Keratinocyte (primary cell): ENCODE results near the gene CDH8.

Experiments used
- CTCF ChIP-seq, 3 experiments: IDR thresholded peaks in 1 of 3; conservative IDR thresholded peaks in 1 of 3; optimal IDR thresholded peaks in 1 of 3; 2 replicates in 2 of 3; 3 replicates in 1 of 3; pipeline versions ENCODE3 to v1.5.1; 2011; ENCODE audit warnings: low read length in 3 of 3, mild to moderate bottlenecking in 3 of 3, moderate library complexity in 2 of 3, control low read depth in 1 of 3, inconsistent platforms in 1 of 3; ENCODE audit not compliant: insufficient read depth in 2 of 3; ENCODE audit errors: extremely low read depth in 1 of 3
- EZH2 ChIP-seq: IDR thresholded peaks from one replicate; pipeline ENCODE4 v1.6.1; 2012; ENCODE audit warnings: inconsistent platforms, mild to moderate bottlenecking, low read length, moderate library complexity

DNA sequence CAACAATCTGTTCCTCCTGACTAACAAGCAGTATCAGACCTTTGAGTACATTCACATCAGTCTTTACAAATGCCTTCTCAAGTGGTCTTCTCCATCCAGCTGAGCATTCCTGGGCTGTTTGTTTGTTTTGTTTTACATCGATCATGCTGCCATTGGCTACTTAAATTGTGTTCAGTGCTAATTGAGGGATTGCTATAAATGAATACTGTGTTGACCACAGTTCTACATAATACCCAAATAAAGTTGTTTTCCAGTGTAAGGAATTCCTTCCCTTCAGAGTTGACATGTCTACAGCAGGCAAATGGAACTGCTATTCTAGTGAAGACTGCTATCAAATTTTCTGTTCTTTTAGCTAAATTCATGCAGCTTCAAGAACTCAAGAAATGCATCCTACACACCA lies 3.2 kb downstream of the CDH8 start:
- TF ChIP-seq EZH2 (no peak), CTCF (optimal IDR thresholded peaks at IDR 0.05 in 1 of 3, IDR thresholded peaks at IDR 0.05 in 1 of 3, conservative IDR thresholded peaks at IDR 0.05 in 1 of 3; ENCODE audit: extremely low read depth in 1 of 3, insufficient read depth in 2 of 3, low read length in 3 of 3) (no peak)
